Measurements from ENCODE around the gene FBXW12.

DNA sequence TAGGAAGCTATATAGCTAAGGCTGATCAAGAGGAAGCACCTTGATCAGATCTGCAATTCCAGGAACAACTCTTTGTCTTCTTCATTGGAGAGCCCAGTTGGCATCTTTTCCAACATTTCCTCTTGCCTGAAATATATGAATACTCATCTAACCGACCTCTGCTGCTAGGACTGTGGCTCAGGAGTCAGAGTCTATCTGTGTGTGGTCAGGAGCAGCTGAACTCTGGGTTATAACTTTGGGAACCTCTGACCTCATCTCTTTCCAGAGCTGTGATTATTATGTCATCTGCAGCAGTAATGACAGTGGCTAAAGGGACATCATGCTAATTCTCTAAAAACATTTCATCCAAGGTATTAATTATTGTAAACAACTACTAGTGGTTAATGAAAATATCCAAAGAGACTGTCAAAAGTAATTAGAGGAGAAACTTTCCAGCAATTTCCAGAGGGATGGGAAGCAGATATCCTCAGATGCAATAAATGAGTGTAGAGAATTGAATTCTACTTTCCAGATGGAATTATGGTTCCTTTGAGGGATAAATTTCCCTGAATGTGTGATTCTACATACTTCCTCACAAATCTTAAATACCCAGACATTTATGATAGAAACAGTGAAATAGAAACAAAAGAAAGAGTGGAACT is 27.0 kb upstream of the FBXW12 start:
- no peak for TF ChIP-seq REST (IDR thresholded peaks at IDR 0.05; ENCODE audit: borderline replicate concordance)
- TF ChIP-seq, protein P1, sequence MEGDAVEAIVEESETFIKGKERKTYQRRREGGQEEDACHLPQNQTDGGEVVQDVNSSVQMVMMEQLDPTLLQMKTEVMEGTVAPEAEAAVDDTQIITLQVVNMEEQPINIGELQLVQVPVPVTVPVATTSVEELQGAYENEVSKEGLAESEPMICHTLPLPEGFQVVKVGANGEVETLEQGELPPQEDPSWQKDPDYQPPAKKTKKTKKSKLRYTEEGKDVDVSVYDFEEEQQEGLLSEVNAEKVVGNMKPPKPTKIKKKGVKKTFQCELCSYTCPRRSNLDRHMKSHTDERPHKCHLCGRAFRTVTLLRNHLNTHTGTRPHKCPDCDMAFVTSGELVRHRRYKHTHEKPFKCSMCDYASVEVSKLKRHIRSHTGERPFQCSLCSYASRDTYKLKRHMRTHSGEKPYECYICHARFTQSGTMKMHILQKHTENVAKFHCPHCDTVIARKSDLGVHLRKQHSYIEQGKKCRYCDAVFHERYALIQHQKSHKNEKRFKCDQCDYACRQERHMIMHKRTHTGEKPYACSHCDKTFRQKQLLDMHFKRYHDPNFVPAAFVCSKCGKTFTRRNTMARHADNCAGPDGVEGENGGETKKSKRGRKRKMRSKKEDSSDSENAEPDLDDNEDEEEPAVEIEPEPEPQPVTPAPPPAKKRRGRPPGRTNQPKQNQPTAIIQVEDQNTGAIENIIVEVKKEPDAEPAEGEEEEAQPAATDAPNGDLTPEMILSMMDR (IDR thresholded peaks at IDR 0.05; ENCODE audit: poor library complexity, severe bottlenecking) = no peak
- no peak for TF ChIP-seq EZH2 (IDR thresholded peaks at IDR 0.05; ENCODE audit: borderline replicate concordance, insufficient read depth, low read length, poor library complexity, severe bottlenecking)
- TF ChIP-seq EP300 (conservative IDR thresholded peaks at IDR 0.05; ENCODE audit: poor library complexity, severe bottlenecking) = no peak
- no peak for TF ChIP-seq POLR2AphosphoS5 (IDR thresholded peaks at IDR 0.05)
- TF ChIP-seq TAF1 (IDR thresholded peaks at IDR 0.05; ENCODE audit: low read depth) = no peak
- no peak for TF ChIP-seq MXI1 (conservative IDR thresholded peaks at IDR 0.05; ENCODE audit: poor library complexity, severe bottlenecking)
